ENCODE results near the gene QDPR. TPM values are rescaled to one million over a fixed set of nuclear protein-coding genes. Genes with fewer than 3 reads are reported as not detected.

The QDPR gene
- total RNA-seq, 2 experiments from 2014 or later = 20.4 to 21.2 TPM

DNA sequence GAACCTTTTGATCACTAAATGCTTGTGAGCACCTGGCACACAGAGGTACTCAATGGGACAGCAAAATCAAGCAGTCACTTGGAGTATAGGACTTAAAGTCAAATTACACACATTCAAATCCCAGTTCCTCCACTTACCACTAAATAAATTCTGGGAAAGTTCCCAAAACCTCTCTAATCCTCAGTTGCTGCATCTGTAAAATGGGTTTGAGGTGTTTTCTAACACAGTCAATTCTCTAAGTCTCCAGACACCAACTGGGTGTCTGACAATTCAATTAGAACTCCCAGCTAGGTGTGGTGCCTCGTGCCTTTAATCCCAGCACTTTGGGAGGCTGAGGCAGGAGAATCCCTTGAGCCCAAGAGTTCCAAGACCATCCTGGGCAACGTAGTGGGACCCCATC, 19.0 kb downstream of the QDPR start:
- H3K4me3 Mint-ChIP-seq = no peak overlapping the region
- H3K27me3 Mint-ChIP-seq = no peaks in the 10 kb centered on the region
- peaks cover 4% of the 10 kb centered on the region for H3K4me1 Mint-ChIP-seq
- H3K9me3 Mint-ChIP-seq = no peaks in the 10 kb centered on the region
- H3K36me3 Mint-ChIP-seq = peaks cover 14% of the 10 kb centered on the region
- ATAC-seq (ENCODE audit: low read depth) (no peak), DNase-seq (no peak)
- POLR2A ChIA-PET = no interaction called here
- H3K27ac Mint-ChIP-seq = no peak overlapping the region

DNA sequence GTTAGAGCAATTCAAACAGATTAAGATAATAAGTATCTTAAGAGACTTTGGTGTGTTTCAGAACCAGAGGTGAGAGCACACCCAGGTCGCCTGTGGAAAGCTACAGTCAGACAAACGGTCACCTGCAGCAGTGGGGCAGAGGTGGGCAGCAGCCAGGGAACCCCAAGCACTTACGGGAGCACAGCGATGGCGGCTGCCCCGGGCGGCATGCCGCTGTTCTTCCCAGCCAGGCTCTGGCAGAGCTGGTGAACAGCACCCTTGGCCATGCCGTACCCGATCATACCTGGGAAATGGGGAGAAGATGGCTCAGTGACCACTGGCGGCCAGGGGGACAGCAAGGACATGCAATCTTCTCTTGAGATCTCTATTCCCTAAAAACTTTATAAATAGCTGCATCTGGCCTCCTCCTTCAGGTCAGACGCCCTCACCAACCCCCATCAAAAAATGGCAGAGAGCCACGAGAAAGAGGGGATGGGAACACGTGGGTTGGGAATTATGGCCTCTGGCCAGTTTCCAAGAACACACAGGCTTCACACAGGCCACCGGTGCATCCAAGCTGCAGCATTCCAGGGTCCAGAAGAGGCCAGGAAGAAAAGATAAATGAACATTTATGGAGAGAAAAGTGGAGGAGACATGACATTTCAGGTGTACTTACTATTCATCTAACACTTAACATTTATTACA, 19.7 kb downstream of the QDPR start:
- Mint-ChIP-seq H3K27me3 (no peaks in the 10 kb centered on the region), H3K27ac (no peak overlapping the region), H3K36me3 (peaks cover 14% of the 10 kb centered on the region), H3K9me3 (no peaks in the 10 kb centered on the region), H3K4me3 (no peak overlapping the region), H3K4me1 (peaks cover 4% of the 10 kb centered on the region)
- ATAC-seq (ENCODE audit: low read depth) (no peak), DNase-seq (no peak)
- POLR2A ChIA-PET = no interaction called here

DNA sequence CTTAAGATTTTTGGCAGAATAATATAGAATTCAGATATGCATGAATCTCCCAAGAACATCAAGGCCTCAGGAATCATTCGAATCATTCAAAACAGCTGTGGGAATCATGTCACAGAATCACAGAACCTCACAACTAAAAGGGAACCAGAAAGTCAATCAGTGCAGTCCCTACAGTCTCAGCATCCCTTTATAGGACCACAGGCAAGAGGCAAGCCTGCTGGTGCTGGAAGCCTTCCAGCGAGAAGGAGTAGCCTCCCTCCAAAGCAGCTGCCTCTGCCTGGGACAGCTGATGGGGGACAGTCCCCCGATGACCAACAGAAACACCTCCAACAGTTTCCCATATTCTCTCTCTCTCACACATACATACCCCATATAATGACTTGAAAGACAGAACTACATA, 20.7 kb downstream of the QDPR start:
- ATAC-seq (ENCODE audit: low read depth) (no peak), DNase-seq (no peak)
- H3K4me1 Mint-ChIP-seq = peaks cover 5% of the 10 kb centered on the region
- no peaks in the 10 kb centered on the region for H3K9me3 Mint-ChIP-seq
- POLR2A ChIA-PET = no interaction called here
- peaks cover 21% of the 10 kb centered on the region for H3K36me3 Mint-ChIP-seq
- no peak overlapping the region for H3K4me3 Mint-ChIP-seq
- H3K27me3 Mint-ChIP-seq = no peaks in the 10 kb centered on the region
- no peak overlapping the region for H3K27ac Mint-ChIP-seq

DNA sequence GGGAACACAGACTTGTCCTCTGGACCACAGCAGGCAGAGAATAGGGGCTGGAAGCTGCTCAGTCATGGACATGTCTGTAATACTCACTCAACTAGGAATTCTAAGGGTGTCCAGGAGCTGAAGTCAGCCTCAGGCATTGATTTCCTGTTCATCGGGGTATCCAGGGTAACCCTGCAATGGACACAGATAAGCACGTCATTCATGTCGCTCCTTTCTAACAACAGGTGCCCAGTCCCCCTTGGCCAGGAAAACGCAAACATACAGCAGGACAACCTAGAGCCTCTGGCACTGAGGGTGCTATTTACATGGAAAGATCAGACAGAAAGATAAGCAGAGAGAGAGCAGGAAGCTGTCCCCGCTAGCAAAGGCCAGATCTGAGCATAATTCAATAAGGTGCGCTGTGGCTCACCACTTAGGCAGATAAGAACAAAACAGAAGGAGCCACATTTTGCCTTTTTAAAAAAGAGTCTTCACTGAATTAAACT, 21.3 kb downstream of the QDPR start:
- H3K27me3 Mint-ChIP-seq = no peaks in the 10 kb centered on the region
- H3K4me3 Mint-ChIP-seq = no peak overlapping the region
- ATAC-seq (ENCODE audit: low read depth) (no peak), DNase-seq (no peak)
- no peak overlapping the region for H3K27ac Mint-ChIP-seq
- peaks cover 5% of the 10 kb centered on the region for H3K4me1 Mint-ChIP-seq
- peaks cover 23% of the 10 kb centered on the region for H3K36me3 Mint-ChIP-seq
- POLR2A ChIA-PET = no interaction called here
- no peaks in the 10 kb centered on the region for H3K9me3 Mint-ChIP-seq

DNA sequence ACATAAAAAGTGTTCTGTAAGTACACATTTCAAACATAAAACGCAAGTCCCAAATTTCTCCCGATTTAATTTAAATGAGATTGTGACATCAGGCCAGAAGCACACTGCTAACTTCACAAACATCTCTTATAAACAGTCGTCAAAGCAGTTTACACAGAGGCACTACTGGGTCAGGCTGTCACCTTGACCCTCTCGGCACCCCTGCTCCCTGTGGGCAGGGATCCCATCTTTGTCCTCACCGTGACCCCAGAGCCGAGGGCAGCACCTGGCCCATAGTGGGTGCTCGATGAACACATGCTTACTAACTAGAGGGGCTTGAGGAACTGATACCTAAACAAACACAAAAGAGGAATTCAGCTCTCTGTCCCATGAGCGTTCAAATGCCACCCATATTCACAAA, 22.2 kb downstream of the QDPR start:
- H3K4me1 Mint-ChIP-seq = peaks cover 5% of the 10 kb centered on the region
- no peaks in the 10 kb centered on the region for H3K9me3 Mint-ChIP-seq
- no peak overlapping the region for H3K27ac Mint-ChIP-seq
- DNase-seq (no peak), ATAC-seq (ENCODE audit: low read depth) (no peak)
- POLR2A ChIA-PET = no interaction called here
- H3K4me3 Mint-ChIP-seq = no peak overlapping the region
- H3K27me3 Mint-ChIP-seq = no peaks in the 10 kb centered on the region
- peaks cover 32% of the 10 kb centered on the region for H3K36me3 Mint-ChIP-seq

DNA sequence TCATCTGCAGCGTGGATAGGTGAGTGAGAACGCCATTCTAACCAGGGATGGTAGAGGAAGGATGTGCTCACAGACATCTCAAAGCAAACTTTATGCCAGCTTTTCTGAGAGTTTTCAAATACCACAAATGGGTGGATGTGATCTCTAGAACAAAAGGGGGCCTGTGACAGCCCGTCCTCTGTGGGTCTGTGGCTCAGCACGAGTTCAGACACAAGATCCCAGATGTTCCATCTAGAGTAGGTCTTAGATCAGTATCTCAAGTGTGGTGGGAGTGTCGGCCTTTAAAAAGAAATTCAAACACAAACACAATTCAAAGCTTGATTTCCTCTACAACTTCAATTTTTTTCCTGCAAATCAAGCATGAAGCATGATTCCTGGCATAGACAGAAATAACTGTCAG, 22.8 kb downstream of the QDPR start:
- Mint-ChIP-seq H3K27me3 (no peaks in the 10 kb centered on the region), H3K36me3 (peaks cover 32% of the 10 kb centered on the region), H3K9me3 (no peaks in the 10 kb centered on the region), H3K27ac (no peak overlapping the region), H3K4me1 (peaks cover 3% of the 10 kb centered on the region), H3K4me3 (no peak overlapping the region)
- POLR2A ChIA-PET = no interaction called here
- ATAC-seq (ENCODE audit: low read depth) = no peak
- no peak for DNase-seq

DNA sequence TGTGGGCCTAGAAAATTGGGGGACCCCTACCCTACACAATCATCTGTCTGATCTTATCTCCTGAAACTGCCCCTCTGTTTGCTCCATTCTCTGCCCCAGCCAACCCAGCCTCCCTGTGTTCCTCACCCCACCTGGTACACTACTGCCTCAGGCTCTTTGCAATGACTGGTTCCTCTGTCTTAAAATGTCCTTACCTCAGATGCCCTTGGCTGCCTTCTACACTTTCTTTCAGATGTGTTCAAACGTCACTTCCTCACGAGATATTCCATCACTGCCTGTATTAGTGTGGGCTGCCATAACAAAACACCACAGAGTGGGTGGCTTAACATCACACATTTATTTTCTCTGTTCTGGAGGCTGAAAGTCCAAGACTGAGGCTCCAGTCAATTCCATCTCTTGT, 29.2 kb downstream of the QDPR start:
- DNase-seq = no peak
- no peak for ATAC-seq (ENCODE audit: low read depth)

DNA sequence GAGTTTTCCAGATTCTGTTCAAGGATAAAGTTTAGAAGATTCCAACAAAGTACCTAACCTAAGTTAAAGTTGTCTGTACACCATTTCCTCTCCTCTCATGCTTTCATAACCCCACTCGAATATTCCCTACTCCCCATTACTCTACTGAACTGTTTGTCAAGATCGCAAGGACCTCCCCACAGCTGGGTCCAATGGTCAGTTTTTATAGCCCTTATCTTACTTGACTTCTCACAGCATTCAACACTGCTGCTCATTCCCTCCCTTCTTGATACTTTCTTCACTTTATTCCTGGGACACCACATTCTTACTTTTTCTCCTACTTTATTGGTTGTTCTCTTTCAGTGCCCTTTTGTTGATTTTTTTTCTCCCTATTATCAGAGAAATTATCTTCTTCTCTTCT, 30.9 kb downstream of the QDPR start:
- H3K27me3 Mint-ChIP-seq = no peaks in the 10 kb centered on the region
- POLR2A ChIA-PET = no interaction called here
- DNase-seq (no peak), ATAC-seq (ENCODE audit: low read depth) (no peak)
- H3K4me1 Mint-ChIP-seq = peaks cover 4% of the 10 kb centered on the region
- peaks cover 10% of the 10 kb centered on the region for H3K36me3 Mint-ChIP-seq
- H3K27ac Mint-ChIP-seq = no peak overlapping the region
- no peaks in the 10 kb centered on the region for H3K9me3 Mint-ChIP-seq
- H3K4me3 Mint-ChIP-seq = no peak overlapping the region

More for the DNA sequence above, 29.2 kb downstream of the QDPR start:
- Mint-ChIP-seq H3K27me3 (no peaks in the 10 kb centered on the region), H3K4me1 (peaks cover 1% of the 10 kb centered on the region), H3K4me3 (no peak overlapping the region), H3K27ac (no peak overlapping the region), H3K9me3 (no peaks in the 10 kb centered on the region), H3K36me3 (peaks cover 18% of the 10 kb centered on the region)
- POLR2A ChIA-PET = no interaction called here

DNA sequence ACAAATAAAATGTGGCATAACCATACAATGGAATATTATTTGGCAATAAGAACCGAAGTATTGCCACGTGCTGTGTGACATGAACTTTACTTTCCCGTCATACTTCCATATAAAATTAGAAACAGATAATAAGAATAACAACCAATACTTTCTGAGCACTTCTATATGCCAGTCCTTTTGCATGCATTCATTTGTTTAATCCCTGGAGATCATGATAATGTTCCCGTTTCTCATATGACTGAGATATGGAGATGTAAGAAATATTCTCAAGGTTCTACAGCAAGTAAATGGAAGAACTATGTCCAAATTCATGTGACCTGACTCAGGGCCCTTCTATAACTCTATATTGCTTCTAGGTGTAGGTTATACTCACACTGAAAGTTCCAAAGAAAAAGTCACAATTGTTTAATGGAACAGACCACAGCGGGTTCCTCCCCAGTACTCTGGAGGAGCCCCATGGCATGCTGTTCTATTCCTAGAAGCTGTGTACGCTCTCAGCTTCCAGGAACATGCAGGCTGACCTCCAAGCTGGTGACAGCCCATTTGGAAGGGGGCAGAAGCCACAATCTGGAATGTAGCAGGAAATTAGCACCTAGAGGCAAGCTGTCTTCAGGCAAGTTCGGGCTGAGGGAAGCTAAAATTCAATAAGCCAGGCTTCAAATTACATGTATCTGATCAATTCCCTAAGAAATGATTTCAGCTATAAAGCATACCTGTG, 31.5 kb downstream of the QDPR start:
- peaks cover 4% of the 10 kb centered on the region for H3K4me1 Mint-ChIP-seq
- no peak for DNase-seq
- H3K4me3 Mint-ChIP-seq = no peak overlapping the region
- POLR2A ChIA-PET = no interaction called here
- no peak overlapping the region for H3K27ac Mint-ChIP-seq
- no peaks in the 10 kb centered on the region for H3K27me3 Mint-ChIP-seq
- peaks cover 8% of the 10 kb centered on the region for H3K36me3 Mint-ChIP-seq
- no peak for ATAC-seq (ENCODE audit: low read depth)
- no peaks in the 10 kb centered on the region for H3K9me3 Mint-ChIP-seq

DNA sequence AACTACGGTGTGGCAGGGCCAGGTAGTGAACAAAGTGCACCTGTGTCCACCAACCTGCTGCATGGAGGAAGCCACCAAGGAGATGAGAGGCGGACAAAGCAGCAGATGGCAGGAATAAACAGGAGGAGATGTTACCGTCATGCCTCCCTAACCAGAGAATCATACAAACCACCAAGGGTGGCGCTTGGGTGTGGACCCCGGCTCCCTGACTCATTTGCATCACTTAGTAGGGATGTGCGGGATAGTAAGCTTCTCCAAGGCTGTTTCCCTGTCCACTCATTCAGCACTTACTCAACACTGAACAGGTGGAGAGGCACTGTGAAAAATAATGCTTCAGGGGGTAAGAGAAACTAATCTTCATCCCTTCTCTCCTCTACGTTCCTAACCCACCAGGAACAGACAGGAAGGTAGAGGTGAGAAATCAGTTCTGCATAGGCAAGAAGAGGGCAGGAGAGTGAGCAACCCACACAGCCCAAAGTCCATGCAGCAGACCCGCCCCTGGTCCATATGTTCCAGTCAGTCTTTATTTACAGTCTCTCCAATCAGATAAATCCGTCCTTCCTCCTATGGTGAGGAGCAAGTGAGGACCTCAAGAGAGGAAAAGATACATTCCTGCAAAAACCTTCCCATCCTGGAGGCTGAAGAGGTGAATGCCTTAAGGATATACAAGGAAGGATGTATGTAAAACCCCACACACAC, 34.0 kb downstream of the QDPR start:
- POLR2A ChIA-PET = no interaction called here
- DNase-seq (no peak), ATAC-seq (ENCODE audit: low read depth) (no peak)
- peaks cover 4% of the 10 kb centered on the region for H3K4me1 Mint-ChIP-seq
- H3K27me3 Mint-ChIP-seq = no peaks in the 10 kb centered on the region
- H3K4me3 Mint-ChIP-seq = no peak overlapping the region
- H3K9me3 Mint-ChIP-seq = no peaks in the 10 kb centered on the region
- no peak overlapping the region for H3K27ac Mint-ChIP-seq
- H3K36me3 Mint-ChIP-seq = peaks cover 2% of the 10 kb centered on the region

DNA sequence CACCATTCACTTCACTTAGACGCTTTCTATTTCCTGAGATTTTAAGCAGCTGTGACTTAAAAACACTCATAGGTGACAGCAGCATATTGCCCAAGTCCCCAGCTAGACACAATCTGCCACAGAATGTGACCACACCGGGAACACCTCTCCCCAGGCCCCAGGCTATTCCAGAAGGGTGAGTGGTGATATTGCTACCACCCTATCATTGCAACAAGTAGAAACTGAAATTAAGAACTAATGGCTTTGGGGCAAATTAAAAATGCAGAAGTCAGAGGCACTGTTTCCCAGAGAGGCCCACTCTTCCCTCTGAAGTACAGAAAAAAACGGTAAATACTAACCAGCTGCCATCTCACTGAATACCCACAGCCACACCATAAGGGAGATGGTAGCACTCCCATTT, 35.0 kb downstream of the QDPR start:
- peaks cover 2% of the 10 kb centered on the region for H3K36me3 Mint-ChIP-seq
- POLR2A ChIA-PET = interaction anchor here (0.6 kb wide), 1 partner anchor 11 kb away, joined by 7 read pairs; no protein-coding TSS in a partner anchor
- no peak overlapping the region for H3K4me3 Mint-ChIP-seq

DNA sequence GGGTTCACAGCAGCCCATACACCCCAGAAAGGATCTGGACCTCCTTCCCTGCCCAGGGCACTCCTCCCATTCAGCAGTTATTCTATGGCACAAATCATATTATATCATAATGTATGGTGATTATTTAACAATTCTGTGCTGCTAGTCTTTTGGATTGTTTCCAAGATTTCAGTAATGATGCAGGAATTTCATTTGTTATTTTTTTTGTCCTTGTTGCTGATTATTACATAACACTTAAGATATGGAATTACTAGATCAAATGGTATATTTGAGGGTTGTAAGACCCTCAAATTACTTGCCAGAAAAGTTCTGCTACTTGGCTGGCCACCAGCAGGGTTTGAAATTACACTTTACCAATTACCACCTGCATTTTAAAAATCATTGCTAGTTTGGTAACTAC, 36.4 kb downstream of the QDPR start:
- peaks cover 4% of the 10 kb centered on the region for H3K4me1 Mint-ChIP-seq
- H3K27me3 Mint-ChIP-seq = no peaks in the 10 kb centered on the region
- H3K4me3 Mint-ChIP-seq = no peak overlapping the region
- DNase-seq = no peak
- ATAC-seq (ENCODE audit: low read depth) = no peak
- no peak overlapping the region for H3K27ac Mint-ChIP-seq
- POLR2A ChIA-PET = no interaction called here
- no peaks in the 10 kb centered on the region for H3K9me3 Mint-ChIP-seq
- peaks cover 2% of the 10 kb centered on the region for H3K36me3 Mint-ChIP-seq

More for the DNA sequence above, 35.0 kb downstream of the QDPR start:
- Mint-ChIP-seq H3K9me3 (no peaks in the 10 kb centered on the region), H3K27ac (no peak overlapping the region), H3K4me1 (peaks cover 4% of the 10 kb centered on the region), H3K27me3 (no peaks in the 10 kb centered on the region)
- DNase-seq = no peak
- ATAC-seq (ENCODE audit: low read depth) = no peak

DNA sequence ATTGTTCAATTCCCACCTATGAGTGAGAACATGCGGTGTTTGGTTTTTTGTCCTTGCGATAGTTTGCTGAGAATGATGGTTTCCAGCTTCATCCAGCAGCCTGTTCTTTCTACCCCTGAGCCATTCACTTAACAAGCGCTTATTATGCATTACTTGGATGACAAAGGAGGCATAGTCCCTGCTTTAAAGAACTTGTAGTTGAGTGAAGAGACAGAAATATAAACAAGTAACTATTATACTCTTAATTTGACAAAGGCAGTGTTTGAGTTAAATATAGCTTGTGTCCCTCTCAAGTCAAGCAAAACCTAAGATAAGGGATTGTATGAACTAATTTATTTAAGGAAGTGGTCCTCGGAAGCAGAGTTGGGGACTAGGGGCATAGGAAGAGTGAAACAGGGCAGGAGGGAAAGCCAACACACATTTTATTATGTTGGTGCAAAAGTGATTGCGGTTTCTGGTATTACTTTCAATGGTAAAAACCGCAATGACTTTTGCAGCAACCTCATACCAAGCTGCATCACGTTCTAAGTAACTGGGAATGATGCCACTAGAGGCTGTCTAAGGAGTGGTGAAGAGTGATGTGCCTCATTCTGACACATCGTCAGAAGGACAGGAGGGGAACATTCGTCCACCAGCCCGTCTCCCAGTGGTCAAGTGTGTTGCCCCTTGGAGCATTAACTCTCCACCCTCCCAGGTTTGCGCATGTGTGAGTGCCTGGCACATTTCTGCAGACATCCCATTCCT, 41.8 kb downstream of the QDPR start:
- H3K4me3 Mint-ChIP-seq = no peak overlapping the region
- H3K36me3 Mint-ChIP-seq = no peaks in the 10 kb centered on the region
- POLR2A ChIA-PET = no interaction called here
- H3K27ac Mint-ChIP-seq = no peak overlapping the region
- ATAC-seq (ENCODE audit: low read depth) (no peak), DNase-seq (no peak)
- H3K9me3 Mint-ChIP-seq = no peaks in the 10 kb centered on the region
- no peaks in the 10 kb centered on the region for H3K27me3 Mint-ChIP-seq
- H3K4me1 Mint-ChIP-seq = no peaks in the 10 kb centered on the region
